T-helper 17 cell (primary cell): ENCODE data around the gene FXR1. TPM values are rescaled to one million over a fixed set of nuclear protein-coding genes. Genes with fewer than 3 reads are reported as not detected.
"Not testable (repeated sequence)": the region's sequence is repeated elsewhere in the genome, so short reads cannot be mapped to it uniquely, and the experiment has no call there.

ENCODE experiments used
- ATAC-seq: fragments of 150-1000 bp; cut with Tn5 transposase; 2 replicates; pipeline ENCODE4 v1.10.0; 2021; ENCODE audit warnings: mild to moderate bottlenecking, moderate library complexity
- DNase-seq, 3 donors: peaks; one replicate each; pipeline versions ENCODE4 v3.0.0 to v3.0.0-alpha.2; 2020 to 2021
- H3K9me3 ChIP-seq: one replicate; pipeline ENCODE4 v1.7.0; 2013; ENCODE audit warnings: low read length, mild to moderate bottlenecking; ENCODE audit not compliant: control insufficient read depth, poor library complexity, severe bottlenecking
- H3K27ac Mint-ChIP-seq: one replicate; pipeline ENCODE4 v1.8.0; 2022; ENCODE audit warnings: mild to moderate bottlenecking, moderate library complexity, mixed read lengths
- H3K27me3 Mint-ChIP-seq: one replicate; pipeline ENCODE4 v1.8.0; 2022; ENCODE audit warnings: mixed read lengths
- H3K36me3 Mint-ChIP-seq: one replicate; pipeline ENCODE4 v1.8.0; 2022; ENCODE audit warnings: low read depth, mixed read lengths
- H3K4me1 Mint-ChIP-seq: one replicate; pipeline ENCODE4 v1.8.0; 2022; ENCODE audit warnings: mild to moderate bottlenecking, mixed read lengths
- H3K4me3 Mint-ChIP-seq: one replicate; pipeline ENCODE4 v1.8.0; 2022; ENCODE audit warnings: mild to moderate bottlenecking, moderate library complexity, mixed read lengths
- total RNA-seq, 4 donors: library from RNA in 2 of 4; stranded (reverse) in 2 of 4; gene quantifications; one replicate each; pipeline ENCODE4 v1.2.3 and lab custom pipeline; 2022 to 2026

FXR1 gene
- total RNA-seq, 2 donors from 2014 or later: 130 to 150 TPM

DNA sequence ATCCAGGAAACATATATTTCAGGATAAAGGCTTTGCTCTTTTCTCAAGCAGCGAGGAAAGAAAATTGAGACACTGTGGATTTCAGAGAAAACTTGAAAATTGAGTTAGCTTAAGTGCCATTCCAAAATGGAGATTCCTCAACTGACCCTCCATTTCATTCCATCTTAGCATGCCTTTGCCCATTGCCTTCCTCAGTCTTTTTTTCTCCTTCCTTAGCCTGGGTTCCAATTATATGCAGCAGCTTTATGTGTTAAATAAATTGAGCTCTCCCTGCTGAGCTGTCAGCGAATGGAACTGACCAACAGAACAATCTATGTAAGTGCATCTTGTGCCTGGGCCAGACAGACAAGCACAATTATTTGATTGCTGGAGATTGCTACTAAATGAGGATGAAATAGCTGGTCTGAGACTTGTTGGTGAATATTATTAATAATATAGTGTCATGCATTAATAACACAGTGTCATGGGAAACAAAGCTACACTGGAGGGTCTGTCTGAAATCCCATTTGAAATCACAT lies 84.0 kb downstream of the FXR1 start:
- H3K36me3 Mint-ChIP-seq: peaks cover 12% of the 10 kb centered on the region
- H3K4me1 Mint-ChIP-seq: peaks cover 4% of the 10 kb centered on the region
- no peak overlapping the region for H3K4me3 Mint-ChIP-seq
- DNase-seq: no peak
- ATAC-seq: no peak
- H3K27ac Mint-ChIP-seq: no peak overlapping the region
- H3K27me3 Mint-ChIP-seq: peaks cover 11% of the 10 kb centered on the region
- H3K9me3 ChIP-seq: no peaks in the 10 kb centered on the region

GRCh38 chr3:181002331-181002730 lies 89.9 kb downstream of the FXR1 start:
- H3K4me1 Mint-ChIP-seq, H3K27ac Mint-ChIP-seq, H3K4me3 Mint-ChIP-seq, DNase-seq, H3K27me3 Mint-ChIP-seq, ATAC-seq, H3K36me3 Mint-ChIP-seq, H3K9me3 ChIP-seq: not testable (repeated sequence)

DNA sequence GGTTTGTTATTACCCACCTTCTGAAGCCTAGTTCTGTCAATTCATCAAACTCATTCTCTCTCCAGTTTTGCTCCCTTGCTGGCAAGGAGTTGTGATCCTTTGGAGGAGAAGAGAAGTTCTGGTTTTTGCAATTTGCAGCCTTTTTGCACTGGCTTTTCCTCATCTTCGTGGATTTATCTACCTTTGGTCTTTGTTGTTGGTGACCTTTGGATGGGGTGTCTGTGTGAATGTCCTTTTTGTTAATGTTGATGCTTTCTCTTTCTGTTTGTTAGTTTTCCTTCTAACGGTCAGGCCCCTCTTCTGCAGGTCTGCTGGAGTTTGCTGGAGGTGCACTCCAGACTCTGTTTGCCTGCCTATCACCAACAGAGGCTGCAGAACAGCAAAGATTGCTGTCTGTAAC lies 91.0 kb downstream of the FXR1 start:
- H3K27me3 Mint-ChIP-seq, H3K4me3 Mint-ChIP-seq, H3K27ac Mint-ChIP-seq, H3K9me3 ChIP-seq, H3K4me1 Mint-ChIP-seq, H3K36me3 Mint-ChIP-seq, DNase-seq, ATAC-seq: not testable (repeated sequence)

DNA sequence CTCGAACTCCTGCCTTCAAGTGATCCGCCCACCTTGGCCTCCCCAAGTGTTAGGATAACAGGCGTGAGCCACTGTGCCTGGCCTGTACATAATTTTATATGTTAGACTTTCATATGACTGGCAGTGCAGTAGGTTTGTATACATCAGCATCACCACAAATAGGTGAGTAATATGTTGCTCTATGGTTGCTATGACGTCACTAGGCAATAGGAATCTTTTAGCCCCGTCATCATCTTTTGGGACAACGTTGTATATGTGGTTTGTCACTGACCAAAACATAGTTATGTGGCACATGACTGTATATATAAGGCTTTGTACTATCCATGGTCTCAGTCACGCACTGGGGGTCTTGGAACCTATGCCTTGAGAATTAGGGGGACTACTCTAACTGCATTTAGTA lies 94.1 kb downstream of the FXR1 start:
- peaks cover 8% of the 10 kb centered on the region for H3K27me3 Mint-ChIP-seq
- H3K4me1 Mint-ChIP-seq: no peaks in the 10 kb centered on the region
- H3K36me3 Mint-ChIP-seq: no peaks in the 10 kb centered on the region
- no peak overlapping the region for H3K27ac Mint-ChIP-seq
- H3K9me3 ChIP-seq: peaks cover 4% of the 10 kb centered on the region
- no peak for DNase-seq
- ATAC-seq: no peak
- H3K4me3 Mint-ChIP-seq: no peak overlapping the region

- no peak for DNase-seq
- H3K36me3 Mint-ChIP-seq: no peaks in the 10 kb centered on the region
- no peak for ATAC-seq
- no peaks in the 10 kb centered on the region for H3K4me1 Mint-ChIP-seq
- H3K9me3 ChIP-seq: peaks cover 4% of the 10 kb centered on the region
- peaks cover 8% of the 10 kb centered on the region for H3K27me3 Mint-ChIP-seq
- H3K4me3 Mint-ChIP-seq: no peak overlapping the region
- H3K27ac Mint-ChIP-seq: no peak overlapping the region
Measured at GRCh38 chr3:181007262-181007661, 94.8 kb downstream of the FXR1 start.

DNA sequence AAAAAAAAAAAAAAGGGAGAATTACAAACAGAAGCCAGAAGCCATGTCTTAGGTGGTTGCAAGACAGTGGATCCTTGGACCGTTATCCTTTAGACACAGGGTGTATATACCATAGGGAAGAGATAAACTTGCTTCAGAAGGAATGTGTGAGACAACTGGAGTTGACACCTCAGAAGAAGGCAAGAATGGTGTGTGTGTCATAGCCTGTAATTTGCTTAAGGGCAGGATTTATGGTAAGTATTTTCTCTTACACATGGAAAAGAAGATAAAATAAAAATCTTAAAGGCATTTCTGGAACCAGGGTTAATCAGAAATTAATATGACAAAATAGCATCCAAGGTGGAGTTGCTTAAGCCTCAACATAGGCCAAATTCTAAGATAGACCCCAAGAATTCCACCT lies 96.3 kb downstream of the FXR1 start:
- ATAC-seq (no peak), DNase-seq (no peak)
- Mint-ChIP-seq H3K27me3 (peaks cover 8% of the 10 kb centered on the region), H3K4me3 (no peak overlapping the region), H3K27ac (no peak overlapping the region), H3K4me1 (no peaks in the 10 kb centered on the region), H3K36me3 (peaks cover 2% of the 10 kb centered on the region)
- H3K9me3 ChIP-seq: no peaks in the 10 kb centered on the region

- ATAC-seq: no peak
- H3K4me3 Mint-ChIP-seq: no peak overlapping the region
- H3K36me3 Mint-ChIP-seq: peaks cover 2% of the 10 kb centered on the region
- peaks cover 10% of the 10 kb centered on the region for H3K27me3 Mint-ChIP-seq
- no peak for DNase-seq
- no peaks in the 10 kb centered on the region for H3K4me1 Mint-ChIP-seq
- H3K27ac Mint-ChIP-seq: no peak overlapping the region
- H3K9me3 ChIP-seq: no peaks in the 10 kb centered on the region
Measured at GRCh38 chr3:181009225-181009624, 96.8 kb downstream of the FXR1 start.

GRCh38 chr3:181017690-181018089 lies 105.2 kb downstream of the FXR1 start:
- no peak overlapping the region for H3K27ac Mint-ChIP-seq
- no peaks in the 10 kb centered on the region for H3K36me3 Mint-ChIP-seq
- H3K4me3 Mint-ChIP-seq: no peak overlapping the region
- ATAC-seq (no peak), DNase-seq (no peak)
- H3K4me1 Mint-ChIP-seq: no peaks in the 10 kb centered on the region
- H3K27me3 Mint-ChIP-seq: peaks cover 15% of the 10 kb centered on the region
- no peaks in the 10 kb centered on the region for H3K9me3 ChIP-seq

- ATAC-seq (no peak), DNase-seq (no peak)
- Mint-ChIP-seq H3K4me3 (no peak overlapping the region), H3K27ac (no peak overlapping the region), H3K4me1 (no peaks in the 10 kb centered on the region), H3K36me3 (no peaks in the 10 kb centered on the region), H3K27me3 (no peaks in the 10 kb centered on the region)
- H3K9me3 ChIP-seq: no peaks in the 10 kb centered on the region
Measured at GRCh38 chr3:181025204-181025603, 112.7 kb downstream of the FXR1 start.

DNA sequence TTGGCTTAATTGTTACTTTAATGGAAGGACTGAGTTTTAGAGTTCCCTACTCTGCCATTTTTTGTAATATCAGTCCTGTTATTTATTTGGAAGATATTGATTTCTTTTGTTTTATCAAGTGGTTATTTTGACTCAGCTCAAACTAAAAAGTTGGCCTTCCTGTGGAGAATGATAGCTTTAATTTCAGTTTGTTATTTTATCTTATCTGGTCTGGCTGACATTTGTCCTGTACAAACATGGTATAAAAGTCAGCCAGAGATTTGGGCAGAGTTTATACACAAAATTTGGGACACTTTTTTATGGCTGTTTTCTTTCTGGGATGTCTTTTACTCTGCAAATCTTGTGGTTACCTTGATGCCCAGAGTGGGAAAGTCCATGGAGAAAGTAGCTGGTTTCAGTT lies 118.5 kb downstream of the FXR1 start:
- no peaks in the 10 kb centered on the region for H3K4me1 Mint-ChIP-seq
- no peaks in the 10 kb centered on the region for H3K27me3 Mint-ChIP-seq
- no peaks in the 10 kb centered on the region for H3K9me3 ChIP-seq
- no peak overlapping the region for H3K27ac Mint-ChIP-seq
- ATAC-seq (no peak), DNase-seq (no peak)
- no peak overlapping the region for H3K4me3 Mint-ChIP-seq
- H3K36me3 Mint-ChIP-seq: peaks cover 3% of the 10 kb centered on the region

Other genes starting within 250 kb of the FXR1 start
- not detected for gene CCDC39, start 233.2 kb upstream of the FXR1 start, total RNA-seq
- gene DNAJC19, start 77.1 kb downstream of the FXR1 start, total RNA-seq: 10 to 100 TPM; 23.0 to 29.0 TPM